ENCODE results near the gene ISG15.
"Not testable (repeated sequence)": the region's sequence is repeated elsewhere in the genome, so short reads cannot be mapped to it uniquely, and the experiment has no call there.

The ISG15 gene

GRCh38 chr1:1030867-1031658 lies 17.8 kb downstream of the ISG15 start:
- not testable (repeated sequence) for DNase-seq

- no peak for DNase-seq
Observed at GRCh38 chr1:1031659-1032235, 18.4 kb downstream of the ISG15 start.

GRCh38 chr1:1032424-1032823 lies 19.1 kb downstream of the ISG15 start:
- no peak for DNase-seq

GRCh38 chr1:1033009-1033587 lies 19.8 kb downstream of the ISG15 start:
- DNase-seq, result peak; percentile 81

GRCh38 chr1:1033731-1034438 lies 20.6 kb downstream of the ISG15 start:
- no peak for DNase-seq

GRCh38 chr1:1034439-1034781 lies 21.1 kb downstream of the ISG15 start:
- no peak for DNase-seq

- DNase-seq, result no peak
Observed at GRCh38 chr1:1035291-1035943, 22.1 kb downstream of the ISG15 start.

GRCh38 chr1:1037366-1038327 lies 24.4 kb downstream of the ISG15 start:
- no peak for DNase-seq

GRCh38 chr1:1038694-1039093 lies 25.4 kb downstream of the ISG15 start:
- DNase-seq, result peak; percentile 82

- DNase-seq, result peak; percentile 47
Observed at GRCh38 chr1:1039145-1039910, 26.0 kb downstream of the ISG15 start.

GRCh38 chr1:1040004-1040991 lies 27.0 kb downstream of the ISG15 start:
- DNase-seq, result peak; percentile 68

GRCh38 chr1:1041092-1041523 lies 27.8 kb downstream of the ISG15 start:
- no peak for DNase-seq

GRCh38 chr1:1041873-1042272 lies 28.6 kb downstream of the ISG15 start:
- DNase-seq, result no peak

- DNase-seq, result no peak
Observed at GRCh38 chr1:1042835-1043234, 29.5 kb downstream of the ISG15 start.

GRCh38 chr1:1043411-1043810 lies 30.1 kb downstream of the ISG15 start:
- no peak for DNase-seq

GRCh38 chr1:1043921-1044320 lies 30.6 kb downstream of the ISG15 start:
- no peak for DNase-seq

- no peak for DNase-seq
Observed at GRCh38 chr1:1044455-1045078, 31.3 kb downstream of the ISG15 start.

GRCh38 chr1:1045129-1045528 lies 31.8 kb downstream of the ISG15 start:
- no peak for DNase-seq

GRCh38 chr1:1046243-1046642 lies 32.9 kb downstream of the ISG15 start:
- no peak for DNase-seq

All from inflammatory macrophage treated with lipopolysaccharide for 4 hours (primary cell).